Natural killer cell (primary cell): ENCODE measurements around the gene DHRS7B. TPM values are rescaled to one million over a fixed set of nuclear protein-coding genes. Genes with fewer than 3 reads are reported as not detected.

ENCODE experiments used
- ATAC-seq, 3 donors: fragments of 150-1000 bp in 2 of 3; fragments of 200-7000 bp in 1 of 3; cut with Tn5 transposase; 1 replicate in 1 of 3; 2 replicates in 2 of 3; pipeline ENCODE4 v1.10.0; 2021; ENCODE audit warnings: mild to moderate bottlenecking in 2 of 3, moderate library complexity in 2 of 3
- DNase-seq, 2 donors: peaks; one replicate each; pipeline versions ENCODE4 v3.0.0 to v3.0.0-alpha.2; 2013 to 2021; ENCODE audit warnings: mixed read lengths in 1 of 2
- H3K27ac ChIP-seq: one replicate; pipeline ENCODE4 v1.5.1; 2013; ENCODE audit warnings: mild to moderate bottlenecking, low read length
- H3K27me3 ChIP-seq: one replicate; pipeline ENCODE4 v1.6.1; 2013; ENCODE audit warnings: low read length; ENCODE audit not compliant: control insufficient read depth, insufficient read depth
- H3K36me3 ChIP-seq: one replicate; pipeline ENCODE4 v1.6.1; 2013; ENCODE audit warnings: low read length; ENCODE audit not compliant: control insufficient read depth, insufficient read depth
- H3K4me1 ChIP-seq: one replicate; pipeline ENCODE4 v1.6.1; 2013; ENCODE audit warnings: low read length; ENCODE audit not compliant: control insufficient read depth, insufficient read depth
- H3K4me3 ChIP-seq: one replicate; pipeline ENCODE4 v1.5.1; 2013; ENCODE audit warnings: low read length
- H3K9me3 ChIP-seq: one replicate; pipeline ENCODE4 v1.6.1; 2013; ENCODE audit warnings: low read length; ENCODE audit not compliant: control insufficient read depth, insufficient read depth
- H3K27ac Mint-ChIP-seq, 2 donors: one replicate each; pipeline ENCODE4 v1.8.0; 2022; ENCODE audit warnings: mild to moderate bottlenecking in 2 of 2, mixed read lengths in 2 of 2, moderate library complexity in 1 of 2
- H3K27me3 Mint-ChIP-seq, 2 donors: one replicate each; pipeline ENCODE4 v1.8.0; 2022; ENCODE audit warnings: low read depth in 2 of 2, mixed read lengths in 2 of 2
- H3K36me3 Mint-ChIP-seq: one replicate; pipeline ENCODE4 v1.8.0; 2022; ENCODE audit warnings: mixed read lengths
- H3K4me1 Mint-ChIP-seq, 2 donors: one replicate each; pipeline ENCODE4 v1.8.0; 2022; ENCODE audit warnings: mixed read lengths in 2 of 2
- H3K4me3 Mint-ChIP-seq: one replicate; pipeline ENCODE4 v1.8.0; 2022; ENCODE audit warnings: mild to moderate bottlenecking, moderate library complexity, mixed read lengths
- H3K9me3 Mint-ChIP-seq, 2 donors: one replicate each; pipeline ENCODE4 v1.8.0; 2022; ENCODE audit warnings: mixed read lengths in 2 of 2
- WGBS: methylation state at CpG from one replicate; pipeline ENCODE4 v1.1.7; 2013; ENCODE audit warnings: missing lambda C conversion rate; ENCODE audit not compliant: insufficient coverage; 5-methylcytosine and 5-hydroxymethylcytosine counted together
- intact Hi-C: fragments of 100-400 bp; cut with micrococcal nuclease; formaldehyde crosslinking; loops from one replicate; pipeline ENCODE4 v1.14.2; 2022
- total RNA-seq, 4 donors: library from RNA; stranded (reverse); fragments of 120-200 nt in 1 of 4; gene quantifications; one replicate each; pipeline versions ENCODE4 v1.2.3 to v1.2.4, GENCODE V29; 2013 to 2022
- TF ChIP-seq, protein P1 (sequence below): fragments of 200-600 bp; IDR thresholded peaks from one replicate; pipeline ENCODE4 v1.8.0; 2022; ENCODE audit warnings: antibody characterized with exemption

The DHRS7B gene
- total RNA-seq, 3 donors from 2014 or later (not counting 1 experiment from before 2014, with no cell fraction given), result 10.3 to 13.4 (median 11.5) TPM

DNA sequence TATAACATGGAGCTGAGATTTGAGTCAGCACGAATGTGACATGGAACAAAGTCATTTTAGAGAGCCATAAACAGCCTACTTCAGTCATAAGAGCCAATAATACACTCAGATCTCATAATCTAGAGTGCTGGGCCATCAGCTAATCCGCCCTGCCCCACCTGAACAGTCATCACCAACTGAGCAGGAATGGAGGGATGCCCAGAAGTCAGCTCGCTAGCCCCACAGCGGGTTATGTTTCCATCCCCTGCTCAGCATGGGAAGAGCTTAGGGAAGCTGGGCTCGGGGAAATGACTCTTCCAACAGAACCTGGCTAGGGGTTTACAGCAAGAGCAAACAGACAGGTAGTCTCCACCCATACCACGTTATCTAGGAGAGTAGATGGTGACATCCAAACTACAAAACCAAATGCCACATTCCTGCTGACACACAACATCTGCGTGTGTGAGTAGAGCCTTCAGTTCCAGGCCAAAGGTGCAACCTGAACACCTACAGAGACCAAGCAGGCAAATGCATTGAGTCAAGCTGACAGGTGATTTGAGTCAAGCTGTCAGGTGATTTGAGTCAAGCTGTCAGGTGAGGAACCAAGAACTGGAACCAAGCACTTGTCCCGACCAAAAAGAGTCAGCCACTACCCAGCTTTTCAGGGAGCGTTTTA is 85.2 kb downstream of the DHRS7B start:
- Mint-ChIP-seq H3K36me3 (no peaks in the 10 kb centered on the region), H3K4me1 (peaks cover 40 to 46% of the 10 kb centered on the region in 2 donors), H3K4me3 (peak overlapping the region; percentile 96), H3K27me3 (no peaks in the 10 kb centered on the region), H3K27ac (peak overlapping the region in 1 of 2 donors; percentile 76), H3K9me3 (no peaks in the 10 kb centered on the region)
- Histone ChIP-seq H3K4me1 (peaks cover 35% of the 10 kb centered on the region), H3K4me3 (no peak overlapping the region), H3K36me3 (peaks cover 8% of the 10 kb centered on the region), H3K27ac (no peak overlapping the region), H3K9me3 (no peaks in the 10 kb centered on the region), H3K27me3 (no peaks in the 10 kb centered on the region)
- intact Hi-C loops, result loop anchor here (5.0 kb wide), 1 partner anchor 55 kb away; no protein-coding TSS in a partner anchor
- WGBS, result 92% methylated on average over 9 of the region's 9 CpGs
- DNase-seq, result no peak
- TF ChIP-seq, protein P1, sequence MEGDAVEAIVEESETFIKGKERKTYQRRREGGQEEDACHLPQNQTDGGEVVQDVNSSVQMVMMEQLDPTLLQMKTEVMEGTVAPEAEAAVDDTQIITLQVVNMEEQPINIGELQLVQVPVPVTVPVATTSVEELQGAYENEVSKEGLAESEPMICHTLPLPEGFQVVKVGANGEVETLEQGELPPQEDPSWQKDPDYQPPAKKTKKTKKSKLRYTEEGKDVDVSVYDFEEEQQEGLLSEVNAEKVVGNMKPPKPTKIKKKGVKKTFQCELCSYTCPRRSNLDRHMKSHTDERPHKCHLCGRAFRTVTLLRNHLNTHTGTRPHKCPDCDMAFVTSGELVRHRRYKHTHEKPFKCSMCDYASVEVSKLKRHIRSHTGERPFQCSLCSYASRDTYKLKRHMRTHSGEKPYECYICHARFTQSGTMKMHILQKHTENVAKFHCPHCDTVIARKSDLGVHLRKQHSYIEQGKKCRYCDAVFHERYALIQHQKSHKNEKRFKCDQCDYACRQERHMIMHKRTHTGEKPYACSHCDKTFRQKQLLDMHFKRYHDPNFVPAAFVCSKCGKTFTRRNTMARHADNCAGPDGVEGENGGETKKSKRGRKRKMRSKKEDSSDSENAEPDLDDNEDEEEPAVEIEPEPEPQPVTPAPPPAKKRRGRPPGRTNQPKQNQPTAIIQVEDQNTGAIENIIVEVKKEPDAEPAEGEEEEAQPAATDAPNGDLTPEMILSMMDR, result no peak
- no peak for ATAC-seq

DNA sequence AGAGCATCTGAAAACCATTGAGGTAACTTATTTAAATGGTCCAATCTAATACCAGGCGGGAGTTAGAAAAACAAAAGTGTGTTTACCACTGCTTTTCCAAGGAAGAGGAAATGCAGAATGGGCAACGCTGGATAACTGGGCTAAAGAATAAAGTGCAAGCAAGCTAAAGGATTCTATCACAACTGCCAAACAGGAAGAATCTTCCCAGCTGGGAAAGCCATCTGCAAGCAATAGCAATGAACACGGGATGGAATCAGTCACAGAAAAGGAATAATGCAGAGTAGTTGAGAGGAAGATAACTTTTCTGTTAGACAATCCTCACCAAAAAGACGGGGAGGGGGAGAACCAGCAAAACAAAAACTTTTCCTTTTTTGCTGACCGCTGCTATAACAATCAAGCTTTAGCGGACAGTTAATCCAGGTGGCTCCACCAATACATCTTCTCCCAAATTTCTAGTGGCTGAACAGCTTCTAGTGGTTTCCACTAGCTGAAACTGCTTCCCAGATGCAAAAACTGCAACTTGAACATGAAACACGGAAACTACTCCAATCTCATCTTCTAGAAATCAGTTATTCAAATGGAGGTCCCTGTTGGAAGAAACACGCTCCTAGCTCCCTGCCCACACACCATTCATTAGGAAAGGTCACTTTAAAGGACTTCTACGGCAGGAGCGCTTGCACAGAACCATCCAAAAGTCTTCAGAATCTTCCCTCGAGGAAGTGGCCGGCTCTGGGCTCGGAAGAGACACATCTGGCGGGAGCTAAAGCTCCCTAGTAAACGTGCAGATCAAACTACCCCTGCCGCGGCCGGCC is 86.3 kb downstream of the DHRS7B start:
- H3K4me3 Mint-ChIP-seq, result peak overlapping the region; percentile 96
- no peaks in the 10 kb centered on the region for H3K9me3 Mint-ChIP-seq
- H3K4me1 Mint-ChIP-seq, result peaks cover 40 to 50% of the 10 kb centered on the region in 2 donors
- Histone ChIP-seq H3K27ac (peak overlapping the region; percentile 97), H3K4me3 (peak overlapping the region; percentile 99), H3K4me1 (peaks cover 35% of the 10 kb centered on the region), H3K9me3 (no peaks in the 10 kb centered on the region), H3K27me3 (no peaks in the 10 kb centered on the region), H3K36me3 (peaks cover 8% of the 10 kb centered on the region)
- ATAC-seq (no peak), DNase-seq (no peak)
- intact Hi-C loops, result loop anchor here (5.0 kb wide), 1 partner anchor 54 kb away; no protein-coding TSS in a partner anchor
- WGBS, result 15% methylated on average over 18 of the region's 18 CpGs
- no peaks in the 10 kb centered on the region for H3K27me3 Mint-ChIP-seq
- H3K36me3 Mint-ChIP-seq, result no peaks in the 10 kb centered on the region
- peak overlapping the region; percentile 92 to 95 for H3K27ac Mint-ChIP-seq
- TF ChIP-seq, protein P1, result no peak

DNA sequence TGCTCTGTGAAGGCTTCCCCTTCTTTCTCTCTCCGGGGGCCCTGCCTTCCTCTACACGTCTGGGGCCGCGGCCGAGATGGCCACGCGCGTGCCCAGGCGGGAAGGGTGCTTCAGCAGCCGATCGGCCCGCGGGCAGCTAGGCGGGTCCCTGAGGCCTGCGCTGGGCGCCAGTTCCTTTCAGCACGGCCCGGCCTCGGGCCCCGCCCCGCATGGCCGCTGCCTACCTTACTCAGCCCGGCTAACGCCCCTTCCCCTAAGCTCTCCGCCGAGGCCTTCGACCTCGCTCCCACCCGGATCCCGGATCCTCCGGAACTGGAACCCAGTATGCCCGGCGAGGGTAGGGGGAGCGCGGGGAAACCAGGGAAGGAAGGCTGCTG is 86.9 kb downstream of the DHRS7B start:
- Mint-ChIP-seq H3K36me3 (no peaks in the 10 kb centered on the region), H3K27ac (peak overlapping the region; percentile 92 to 95), H3K4me1 (peaks cover 40 to 50% of the 10 kb centered on the region in 2 donors), H3K9me3 (no peaks in the 10 kb centered on the region), H3K4me3 (peak overlapping the region; percentile 96), H3K27me3 (no peaks in the 10 kb centered on the region)
- no peak for DNase-seq
- TF ChIP-seq, protein P1, result no peak
- H3K4me3 ChIP-seq, result peak overlapping the region; percentile 99
- H3K36me3 ChIP-seq, result peaks cover 8% of the 10 kb centered on the region
- intact Hi-C loops, result loop anchor here (1.0 to 5.0 kb wide), 5 partner anchors 54 to 297 kb away; partner anchors contain the start of genes DHRS7B, MAP2K3 and USP22
- ATAC-seq, result peak; percentile 0 to 10 (median 2)
- H3K27ac ChIP-seq, result peak overlapping the region; percentile 97
- no peaks in the 10 kb centered on the region for H3K27me3 ChIP-seq
- H3K9me3 ChIP-seq, result no peaks in the 10 kb centered on the region
- WGBS, result under 1% methylated on average over 35 of the region's 35 CpGs
- peaks cover 35% of the 10 kb centered on the region for H3K4me1 ChIP-seq
